Natural killer cell (primary cell): Measurements from ENCODE around the gene ACER1. TPM values are rescaled to one million over a fixed set of nuclear protein-coding genes. Genes with fewer than 3 reads are reported as not detected.
"Not testable (repeated sequence)": the region's sequence is repeated elsewhere in the genome, so short reads cannot be mapped to it uniquely, and the experiment has no call there.

Experiments
- ATAC-seq, 3 donors: fragments of 150-1000 bp in 2 of 3; fragments of 200-7000 bp in 1 of 3; cut with Tn5 transposase; 1 replicate in 1 of 3; 2 replicates in 2 of 3; pipeline ENCODE4 v1.10.0; 2021; ENCODE audit warnings: mild to moderate bottlenecking in 2 of 3, moderate library complexity in 2 of 3
- DNase-seq, 2 donors: peaks; one replicate each; pipeline versions ENCODE4 v3.0.0 to v3.0.0-alpha.2; 2013 to 2021; ENCODE audit warnings: mixed read lengths in 1 of 2
- H3K27ac ChIP-seq: one replicate; pipeline ENCODE4 v1.5.1; 2013; ENCODE audit warnings: mild to moderate bottlenecking, low read length
- H3K27me3 ChIP-seq: one replicate; pipeline ENCODE4 v1.6.1; 2013; ENCODE audit warnings: low read length; ENCODE audit not compliant: control insufficient read depth, insufficient read depth
- H3K36me3 ChIP-seq: one replicate; pipeline ENCODE4 v1.6.1; 2013; ENCODE audit warnings: low read length; ENCODE audit not compliant: control insufficient read depth, insufficient read depth
- H3K4me1 ChIP-seq: one replicate; pipeline ENCODE4 v1.6.1; 2013; ENCODE audit warnings: low read length; ENCODE audit not compliant: control insufficient read depth, insufficient read depth
- H3K4me3 ChIP-seq: one replicate; pipeline ENCODE4 v1.5.1; 2013; ENCODE audit warnings: low read length
- H3K9me3 ChIP-seq: one replicate; pipeline ENCODE4 v1.6.1; 2013; ENCODE audit warnings: low read length; ENCODE audit not compliant: control insufficient read depth, insufficient read depth
- H3K27ac Mint-ChIP-seq, 2 donors: one replicate each; pipeline ENCODE4 v1.8.0; 2022; ENCODE audit warnings: mild to moderate bottlenecking in 2 of 2, mixed read lengths in 2 of 2, moderate library complexity in 1 of 2
- H3K27me3 Mint-ChIP-seq, 2 donors: one replicate each; pipeline ENCODE4 v1.8.0; 2022; ENCODE audit warnings: low read depth in 2 of 2, mixed read lengths in 2 of 2
- H3K36me3 Mint-ChIP-seq: one replicate; pipeline ENCODE4 v1.8.0; 2022; ENCODE audit warnings: mixed read lengths
- H3K4me1 Mint-ChIP-seq, 2 donors: one replicate each; pipeline ENCODE4 v1.8.0; 2022; ENCODE audit warnings: mixed read lengths in 2 of 2
- H3K4me3 Mint-ChIP-seq: one replicate; pipeline ENCODE4 v1.8.0; 2022; ENCODE audit warnings: mild to moderate bottlenecking, moderate library complexity, mixed read lengths
- H3K9me3 Mint-ChIP-seq, 2 donors: one replicate each; pipeline ENCODE4 v1.8.0; 2022; ENCODE audit warnings: mixed read lengths in 2 of 2
- WGBS: methylation state at CpG from one replicate; pipeline ENCODE4 v1.1.7; 2013; ENCODE audit warnings: missing lambda C conversion rate; ENCODE audit not compliant: insufficient coverage; 5-methylcytosine and 5-hydroxymethylcytosine counted together
- intact Hi-C: fragments of 100-400 bp; cut with micrococcal nuclease; formaldehyde crosslinking; loops from one replicate; pipeline ENCODE4 v1.14.2; 2022
- total RNA-seq, 4 donors: library from RNA; stranded (reverse); fragments of 120-200 nt in 1 of 4; gene quantifications; one replicate each; pipeline versions ENCODE4 v1.2.3 to v1.2.4, GENCODE V29; 2013 to 2022
- TF ChIP-seq, protein P1 (sequence below): fragments of 200-600 bp; IDR thresholded peaks from one replicate; pipeline ENCODE4 v1.8.0; 2022; ENCODE audit warnings: antibody characterized with exemption

Gene ACER1
- total RNA-seq, 3 donors from 2014 or later (not counting 1 experiment from before 2014, with no cell fraction given) = 0.25 to 0.35 TPM; not detected in 1

- 96% methylated on average over 5 of the region's 5 CpGs for WGBS
Measured at GRCh38 chr19:6359568-6360341, 26.3 kb upstream of the ACER1 start.

GRCh38 chr19:6358003-6358402 is 24.6 kb upstream of the ACER1 start:
- no peak for DNase-seq
- H3K4me1 Mint-ChIP-seq = peaks cover 4 to 12% of the 10 kb centered on the region in 2 donors
- H3K9me3 ChIP-seq = no peaks in the 10 kb centered on the region
- intact Hi-C loops = no loop called here
- TF ChIP-seq, protein P1, sequence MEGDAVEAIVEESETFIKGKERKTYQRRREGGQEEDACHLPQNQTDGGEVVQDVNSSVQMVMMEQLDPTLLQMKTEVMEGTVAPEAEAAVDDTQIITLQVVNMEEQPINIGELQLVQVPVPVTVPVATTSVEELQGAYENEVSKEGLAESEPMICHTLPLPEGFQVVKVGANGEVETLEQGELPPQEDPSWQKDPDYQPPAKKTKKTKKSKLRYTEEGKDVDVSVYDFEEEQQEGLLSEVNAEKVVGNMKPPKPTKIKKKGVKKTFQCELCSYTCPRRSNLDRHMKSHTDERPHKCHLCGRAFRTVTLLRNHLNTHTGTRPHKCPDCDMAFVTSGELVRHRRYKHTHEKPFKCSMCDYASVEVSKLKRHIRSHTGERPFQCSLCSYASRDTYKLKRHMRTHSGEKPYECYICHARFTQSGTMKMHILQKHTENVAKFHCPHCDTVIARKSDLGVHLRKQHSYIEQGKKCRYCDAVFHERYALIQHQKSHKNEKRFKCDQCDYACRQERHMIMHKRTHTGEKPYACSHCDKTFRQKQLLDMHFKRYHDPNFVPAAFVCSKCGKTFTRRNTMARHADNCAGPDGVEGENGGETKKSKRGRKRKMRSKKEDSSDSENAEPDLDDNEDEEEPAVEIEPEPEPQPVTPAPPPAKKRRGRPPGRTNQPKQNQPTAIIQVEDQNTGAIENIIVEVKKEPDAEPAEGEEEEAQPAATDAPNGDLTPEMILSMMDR = no peak
- no peak overlapping the region for H3K27ac ChIP-seq
- peaks cover 20% of the 10 kb centered on the region for H3K4me1 ChIP-seq
- H3K9me3 Mint-ChIP-seq = no peaks in the 10 kb centered on the region
- H3K4me3 Mint-ChIP-seq = no peak overlapping the region
- 94% methylated on average over 9 of the region's 9 CpGs for WGBS
- no peaks in the 10 kb centered on the region for H3K36me3 ChIP-seq
- H3K36me3 Mint-ChIP-seq = no peaks in the 10 kb centered on the region
- H3K27ac Mint-ChIP-seq = no peak overlapping the region
- H3K4me3 ChIP-seq = no peak overlapping the region
- H3K27me3 Mint-ChIP-seq = peaks cover 0 to 3% of the 10 kb centered on the region in 2 donors
- no peaks in the 10 kb centered on the region for H3K27me3 ChIP-seq
- ATAC-seq = no peak

More at GRCh38 chr19:6359568-6360341, 26.3 kb upstream of the ACER1 start:
- Histone ChIP-seq H3K4me1 (peaks cover 26% of the 10 kb centered on the region), H3K27me3 (no peaks in the 10 kb centered on the region), H3K36me3 (peaks cover 5% of the 10 kb centered on the region), H3K4me3 (no peak overlapping the region), H3K9me3 (no peaks in the 10 kb centered on the region), H3K27ac (no peak overlapping the region)
- no peak for DNase-seq
- H3K36me3 Mint-ChIP-seq = no peaks in the 10 kb centered on the region
- peaks cover 0 to 3% of the 10 kb centered on the region in 2 donors for H3K27me3 Mint-ChIP-seq
- TF ChIP-seq, protein P1 = no peak
- intact Hi-C loops = loop anchor here (2.0 kb wide), 1 partner anchor 65 kb away; the partner anchor contains the start of gene KHSRP
- H3K4me1 Mint-ChIP-seq = peaks cover 4 to 12% of the 10 kb centered on the region in 2 donors
- peak overlapping the region; percentile 4 for H3K4me3 Mint-ChIP-seq
- H3K9me3 Mint-ChIP-seq = no peaks in the 10 kb centered on the region
- H3K27ac Mint-ChIP-seq = peak overlapping the region in 1 of 2 donors; percentile 16
- no peak for ATAC-seq

- H3K36me3 Mint-ChIP-seq = no peaks in the 10 kb centered on the region
- peaks cover 4 to 7% of the 10 kb centered on the region in 2 donors for H3K4me1 Mint-ChIP-seq
- H3K27ac Mint-ChIP-seq = no peak overlapping the region
- H3K27me3 Mint-ChIP-seq = peaks cover 0 to 3% of the 10 kb centered on the region in 2 donors
- 90% methylated on average over 14 of the region's 14 CpGs for WGBS
- Histone ChIP-seq H3K4me1 (peaks cover 12% of the 10 kb centered on the region), H3K4me3 (no peak overlapping the region), H3K27ac (no peak overlapping the region), H3K27me3 (no peaks in the 10 kb centered on the region), H3K36me3 (no peaks in the 10 kb centered on the region), H3K9me3 (no peaks in the 10 kb centered on the region)
- intact Hi-C loops = no loop called here
- H3K9me3 Mint-ChIP-seq = no peaks in the 10 kb centered on the region
- ATAC-seq (no peak), DNase-seq (no peak)
- TF ChIP-seq, protein P1 = no peak
- no peak overlapping the region for H3K4me3 Mint-ChIP-seq
Measured at GRCh38 chr19:6357174-6357573, 23.8 kb upstream of the ACER1 start.

GRCh38 chr19:6355321-6356040 is 22.1 kb upstream of the ACER1 start:
- H3K27ac Mint-ChIP-seq, DNase-seq, intact Hi-C loops, H3K36me3 ChIP-seq, H3K27me3 ChIP-seq, H3K36me3 Mint-ChIP-seq, H3K4me1 ChIP-seq, H3K9me3 ChIP-seq, H3K27me3 Mint-ChIP-seq, H3K27ac ChIP-seq, H3K4me3 Mint-ChIP-seq, ATAC-seq, H3K4me3 ChIP-seq, H3K4me1 Mint-ChIP-seq, H3K9me3 Mint-ChIP-seq: not testable (repeated sequence)
- WGBS = 97% methylated on average over 24 of the region's 46 CpGs
